AG04450 (cell line): ENCODE measurements around the gene RAPGEF5. TPM values are rescaled to one million over a fixed set of nuclear protein-coding genes. Genes with fewer than 3 reads are reported as not detected.
A peak's percentile ranks its signal among the peaks of the same experiment; 100 is the strongest.

Experiments used
- CTCF ChIA-PET: fragments of 300-600, 350-600 bp; formaldehyde crosslinking; extraction: SDS; loops from one replicate; lab custom pipeline; 2022; ENCODE audit warnings: antibody characterized with exemption, inconsistent platforms; lab: Charles Lee
- POLR2A ChIA-PET: fragments of 350-600 bp; formaldehyde crosslinking; extraction: SDS; loops from one replicate; lab custom pipeline; 2021; ENCODE audit warnings: antibody characterized with exemption, inconsistent platforms; lab: Yijun Ruan, JAX
- DNase-seq: peaks from one replicate; pipeline ENCODE4 v3.0.0-alpha.2; 2011; ENCODE audit warnings: low read depth, low spot score
- H3K27ac ChIP-seq: one replicate; pipeline ENCODE4 v1.5.1; 2012; ENCODE audit warnings: low read depth, low read length, control low read depth
- H3K27me3 ChIP-seq: one replicate; pipeline ENCODE4 v1.6.0; 2012; ENCODE audit warnings: low read length; ENCODE audit not compliant: control insufficient read depth, insufficient read depth
- H3K4me3 ChIP-seq: 2 replicates; pipeline ENCODE4 v1.5.1; 2011; ENCODE audit warnings: mild to moderate bottlenecking, low read depth, low read length, control low read depth
- H3K9me3 ChIP-seq: 2 replicates; pipeline ENCODE4 v1.5.1; 2012; ENCODE audit warnings: low read length; ENCODE audit not compliant: control insufficient read depth, insufficient read depth
- polyA plus RNA-seq: library from polyadenylated mRNA; depleted of rRNA; stranded (reverse); fragments of >200 nt; gene quantifications from 2 replicates; pipeline ENCODE4 v1.2.3, GENCODE V29; 2011
- TF ChIP-seq, protein P1 (sequence below): IDR thresholded peaks from 2 replicates; pipeline ENCODE4 v1.5.1; 2011; ENCODE audit warnings: low read depth, low read length, control low read depth, inconsistent platforms

RAPGEF5 gene
- polyA plus RNA-seq, 1 experiment: 0.16 TPM

DNA sequence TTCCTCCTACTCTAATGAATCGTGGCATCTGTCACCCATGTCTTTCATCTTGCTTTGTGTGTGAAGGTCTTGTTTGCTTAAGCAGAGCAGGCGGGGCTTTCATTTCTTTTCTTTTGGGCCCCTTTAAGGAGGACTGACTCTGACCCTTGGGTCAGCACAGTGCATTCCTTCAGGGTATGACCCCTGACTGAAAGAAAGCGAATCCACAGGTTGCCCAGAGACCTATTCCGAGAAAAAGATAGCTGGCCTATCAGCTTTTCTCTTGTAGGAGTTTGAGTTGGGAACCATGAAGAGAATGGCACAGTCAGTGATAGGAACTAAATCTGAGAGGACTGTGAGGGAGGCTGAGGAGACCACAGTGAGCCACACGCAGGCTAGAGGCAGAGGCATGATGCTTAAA, 218.1 kb downstream of the RAPGEF5 start:
- Histone ChIP-seq H3K9me3 (no peaks in the 10 kb centered on the region), H3K4me3 (no peak overlapping the region), H3K27me3 (peaks cover 3% of the 10 kb centered on the region), H3K27ac (no peak overlapping the region)
- ChIA-PET CTCF (interaction anchor here (2.8 kb wide), 1 partner anchor 29 kb away, joined by 13 read pairs; no protein-coding TSS in a partner anchor), POLR2A (no interaction called here)
- DNase-seq: no peak
- TF ChIP-seq, protein P1, sequence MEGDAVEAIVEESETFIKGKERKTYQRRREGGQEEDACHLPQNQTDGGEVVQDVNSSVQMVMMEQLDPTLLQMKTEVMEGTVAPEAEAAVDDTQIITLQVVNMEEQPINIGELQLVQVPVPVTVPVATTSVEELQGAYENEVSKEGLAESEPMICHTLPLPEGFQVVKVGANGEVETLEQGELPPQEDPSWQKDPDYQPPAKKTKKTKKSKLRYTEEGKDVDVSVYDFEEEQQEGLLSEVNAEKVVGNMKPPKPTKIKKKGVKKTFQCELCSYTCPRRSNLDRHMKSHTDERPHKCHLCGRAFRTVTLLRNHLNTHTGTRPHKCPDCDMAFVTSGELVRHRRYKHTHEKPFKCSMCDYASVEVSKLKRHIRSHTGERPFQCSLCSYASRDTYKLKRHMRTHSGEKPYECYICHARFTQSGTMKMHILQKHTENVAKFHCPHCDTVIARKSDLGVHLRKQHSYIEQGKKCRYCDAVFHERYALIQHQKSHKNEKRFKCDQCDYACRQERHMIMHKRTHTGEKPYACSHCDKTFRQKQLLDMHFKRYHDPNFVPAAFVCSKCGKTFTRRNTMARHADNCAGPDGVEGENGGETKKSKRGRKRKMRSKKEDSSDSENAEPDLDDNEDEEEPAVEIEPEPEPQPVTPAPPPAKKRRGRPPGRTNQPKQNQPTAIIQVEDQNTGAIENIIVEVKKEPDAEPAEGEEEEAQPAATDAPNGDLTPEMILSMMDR: no peak

DNA sequence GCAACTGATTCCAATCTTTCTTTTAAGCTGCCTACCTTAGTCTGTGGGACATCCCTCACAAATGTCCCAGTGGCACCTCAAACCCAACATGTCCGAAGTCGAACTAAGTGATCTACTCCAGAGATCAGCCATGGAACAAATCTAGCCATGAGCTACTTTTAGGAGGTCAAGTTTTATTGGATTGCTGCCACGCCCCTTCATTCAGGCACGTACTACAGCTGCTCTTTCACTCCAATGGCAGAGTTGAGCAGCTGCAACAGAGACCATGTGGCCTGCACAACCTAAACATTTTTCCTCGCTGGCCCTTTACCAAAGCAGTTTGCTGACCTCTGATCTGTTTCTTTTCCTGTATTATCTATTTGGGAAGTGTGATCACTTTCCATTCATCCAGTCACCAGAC, 218.8 kb downstream of the RAPGEF5 start:
- DNase-seq: no peak
- H3K4me3 ChIP-seq: no peak overlapping the region
- H3K27me3 ChIP-seq: no peaks in the 10 kb centered on the region
- H3K9me3 ChIP-seq: no peaks in the 10 kb centered on the region
- POLR2A ChIA-PET: no interaction called here
- TF ChIP-seq, protein P1: no peak
- no peak overlapping the region for H3K27ac ChIP-seq
- CTCF ChIA-PET: interaction anchor here (2.8 kb wide), 1 partner anchor 28 kb away, joined by 13 read pairs; no protein-coding TSS in a partner anchor

DNA sequence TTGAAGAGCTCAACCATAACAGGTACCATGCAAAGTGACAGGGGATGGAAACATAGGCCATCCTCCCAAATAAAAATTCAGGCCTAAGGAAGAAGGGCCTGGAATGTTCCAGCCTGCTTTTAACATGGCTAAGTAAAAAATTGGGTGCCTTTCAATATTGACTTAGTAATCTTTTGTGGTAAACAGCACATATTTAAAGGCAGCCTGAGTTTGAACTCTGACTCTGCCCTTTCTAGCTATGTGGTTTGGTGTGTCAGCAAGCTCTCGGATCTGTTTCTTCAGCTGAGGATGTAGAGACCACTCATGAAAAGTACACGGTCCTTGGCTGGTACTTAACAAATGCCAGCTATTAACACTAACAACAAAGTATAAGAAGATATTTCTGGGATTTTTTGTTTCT, 219.5 kb downstream of the RAPGEF5 start:
- Histone ChIP-seq H3K9me3 (no peaks in the 10 kb centered on the region), H3K4me3 (no peak overlapping the region), H3K27me3 (peaks cover 2% of the 10 kb centered on the region), H3K27ac (peak overlapping the region; percentile 73)
- TF ChIP-seq, protein P1: no peak
- ChIA-PET POLR2A (no interaction called here), CTCF (interaction anchor here (0.5 to 2.8 kb wide), 2 partner anchors 28 to 315 kb away, joined by 3 to 13 read pairs; no protein-coding TSS in a partner anchor)
- DNase-seq: no peak

DNA sequence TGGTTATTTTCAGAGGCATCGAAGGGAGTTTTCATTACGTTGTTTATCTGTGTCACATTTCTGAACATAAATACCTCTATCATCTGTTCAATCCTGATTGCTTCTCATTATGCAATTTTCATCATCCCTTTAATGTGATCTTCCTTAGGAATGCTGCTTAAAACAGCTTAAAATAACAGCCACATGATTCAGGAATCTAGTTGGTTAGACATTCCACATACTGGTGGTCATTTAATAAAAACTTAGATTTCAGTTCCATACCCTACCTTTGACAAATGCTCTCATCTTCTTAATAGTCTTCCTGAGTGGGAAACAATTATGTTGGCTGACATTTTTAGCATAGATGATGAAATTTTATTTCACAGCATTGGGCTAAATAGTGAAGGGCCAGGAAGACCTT, 219.9 kb downstream of the RAPGEF5 start:
- Histone ChIP-seq H3K9me3 (no peaks in the 10 kb centered on the region), H3K27me3 (peaks cover 2% of the 10 kb centered on the region), H3K27ac (peak overlapping the region; percentile 73), H3K4me3 (no peak overlapping the region)
- POLR2A ChIA-PET: no interaction called here
- DNase-seq: peak; percentile 26
- CTCF ChIA-PET: interaction anchor here (0.5 to 2.8 kb wide), 2 partner anchors 27 to 315 kb away, joined by 3 to 13 read pairs; no protein-coding TSS in a partner anchor
- TF ChIP-seq, protein P1: no peak

DNA sequence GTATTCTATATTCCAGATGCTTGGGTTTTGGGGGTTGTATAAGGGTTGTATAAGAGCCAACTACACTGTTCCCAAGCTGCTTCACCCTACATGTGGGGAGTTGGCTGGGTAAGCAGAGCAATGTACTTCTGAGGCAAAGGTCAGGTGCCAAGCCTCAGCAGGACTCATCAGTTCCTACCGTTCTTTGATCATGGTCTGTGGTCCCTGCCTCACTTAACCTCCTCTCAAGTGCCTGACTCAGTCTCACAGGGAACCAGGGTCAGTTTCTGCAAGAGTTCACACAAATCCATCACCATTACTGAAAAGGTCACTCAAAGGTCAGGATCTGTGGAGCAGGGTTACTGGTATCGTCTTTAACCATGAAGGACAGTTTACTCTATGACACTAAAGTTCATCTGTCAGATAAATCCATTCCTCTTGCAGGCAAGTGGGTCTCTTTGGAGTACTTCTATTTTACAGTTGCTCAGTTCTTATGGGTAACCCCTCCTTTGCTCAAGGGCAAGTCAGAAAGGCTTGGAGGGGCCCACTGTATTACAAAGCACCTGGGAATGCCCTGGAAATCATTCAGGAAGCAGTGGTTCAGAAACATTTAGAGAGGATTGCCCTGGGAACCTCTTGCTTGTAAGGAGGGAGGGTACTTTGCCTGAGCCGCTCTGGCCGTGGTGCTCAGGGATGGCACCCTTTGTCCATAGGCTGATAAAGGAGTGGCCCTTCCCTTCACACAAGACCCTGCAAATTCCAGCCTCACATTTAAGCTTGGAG, 227.0 kb downstream of the RAPGEF5 start:
- no peaks in the 10 kb centered on the region for H3K9me3 ChIP-seq
- H3K27me3 ChIP-seq: peaks cover 2% of the 10 kb centered on the region
- ChIA-PET POLR2A (no interaction called here), CTCF (interaction anchor here (5.9 kb wide), 1 partner anchor 20 kb away, joined by 27 read pairs; no protein-coding TSS in a partner anchor)
- no peak for DNase-seq
- H3K27ac ChIP-seq: no peak overlapping the region
- H3K4me3 ChIP-seq: no peak overlapping the region
- TF ChIP-seq, protein P1: no peak
